SU-DHL-6 (cell line): ENCODE results near the gene DNASE1L2.

Experiments
- H2AFZ ChIP-seq: fragments of 200-600 bp; sonication (generic); 2 replicates; pipeline ENCODE4 v1.6.1; 2014; ENCODE audit warnings: low read depth, mild to moderate bottlenecking, moderate library complexity, mixed read lengths, antibody characterized with exemption, low read length; ENCODE audit not compliant: severe bottlenecking
- H3F3A ChIP-seq: fragments of 200-600 bp; shearing (Covaris generic); 2 replicates; pipeline ENCODE4 v1.6.0; 2016; ENCODE audit warnings: antibody characterized with exemption, mild to moderate bottlenecking; ENCODE audit not compliant: insufficient read depth
- H3K27ac ChIP-seq: fragments of 200-600 bp; sonication (generic); 2 replicates; pipeline ENCODE4 v1.5.1; 2016; ENCODE audit warnings: low read depth, mild to moderate bottlenecking, low read length, moderate library complexity, mixed read lengths
- H3K27me3 ChIP-seq: fragments of 200-600 bp; sonication (generic), shearing (Covaris generic); 2 replicates; pipeline ENCODE4 v1.6.0; 2014; ENCODE audit warnings: mild to moderate bottlenecking, low read length
- H3K36me3 ChIP-seq: fragments of 200-600 bp; sonication (generic); 2 replicates; pipeline ENCODE4 v1.6.1; 2014; ENCODE audit warnings: mild to moderate bottlenecking, low read length, mixed read lengths
- H3K4me2 ChIP-seq: fragments of 300-600, 200-600 bp; shearing (Covaris generic), sonication (generic); 2 replicates; pipeline ENCODE4 v1.6.0; 2014; ENCODE audit warnings: low read length, low read depth, mild to moderate bottlenecking; ENCODE audit not compliant: poor library complexity, severe bottlenecking
- H3K4me3 ChIP-seq: fragments of 200-600 bp; sonication (generic); 2 replicates; pipeline ENCODE4 v1.5.1; 2014; ENCODE audit warnings: antibody characterized with exemption, low read length, mild to moderate bottlenecking, mixed read lengths; ENCODE audit not compliant: insufficient read depth, poor library complexity, severe bottlenecking
- H3K79me2 ChIP-seq: fragments of 200-600 bp; sonication (generic); 2 replicates; pipeline ENCODE4 v1.6.1; 2014; ENCODE audit warnings: mild to moderate bottlenecking, low read length, moderate library complexity; ENCODE audit not compliant: insufficient read depth
- H3K9ac ChIP-seq: fragments of 200-600 bp; sonication (generic); 2 replicates; pipeline ENCODE4 v1.7.0; 2014; ENCODE audit warnings: mild to moderate bottlenecking, low read length
- H3K9me2 ChIP-seq: fragments of 200-600 bp; sonication (generic); replicated peaks from 2 replicates; pipeline ENCODE4 v1.6.1; 2014; ENCODE audit warnings: low read length; ENCODE audit not compliant: insufficient read depth
- H3K9me3 ChIP-seq: fragments of 200-600 bp; sonication (generic); 2 replicates; pipeline ENCODE4 v1.6.1; 2014; ENCODE audit warnings: low read length, mixed read lengths; ENCODE audit not compliant: insufficient read depth
- H4K20me1 ChIP-seq: fragments of 200-600 bp; sonication (generic); 2 replicates; pipeline ENCODE4 v1.6.1; 2014; ENCODE audit warnings: low read depth, mild to moderate bottlenecking, antibody characterized with exemption, low read length, moderate library complexity, mixed read lengths
- EZH2phosphoT487 ChIP-seq: fragments of 200-600 bp; sonication (generic), shearing (Covaris generic); conservative IDR thresholded peaks from 2 replicates; pipeline ENCODE4 v1.6.1; 2018; ENCODE audit warnings: mild to moderate bottlenecking, antibody characterized with exemption, low read length, moderate library complexity, mixed read lengths
- TF ChIP-seq, protein P1 (sequence below): fragments of 200-600 bp; sonication (generic); IDR thresholded peaks from one replicate; pipeline ENCODE4 v1.5.1; 2017; ENCODE audit warnings: antibody characterized with exemption, mild to moderate bottlenecking, low read length, moderate library complexity; ENCODE audit not compliant: insufficient read depth, poor library complexity, severe bottlenecking

Gene DNASE1L2

DNA sequence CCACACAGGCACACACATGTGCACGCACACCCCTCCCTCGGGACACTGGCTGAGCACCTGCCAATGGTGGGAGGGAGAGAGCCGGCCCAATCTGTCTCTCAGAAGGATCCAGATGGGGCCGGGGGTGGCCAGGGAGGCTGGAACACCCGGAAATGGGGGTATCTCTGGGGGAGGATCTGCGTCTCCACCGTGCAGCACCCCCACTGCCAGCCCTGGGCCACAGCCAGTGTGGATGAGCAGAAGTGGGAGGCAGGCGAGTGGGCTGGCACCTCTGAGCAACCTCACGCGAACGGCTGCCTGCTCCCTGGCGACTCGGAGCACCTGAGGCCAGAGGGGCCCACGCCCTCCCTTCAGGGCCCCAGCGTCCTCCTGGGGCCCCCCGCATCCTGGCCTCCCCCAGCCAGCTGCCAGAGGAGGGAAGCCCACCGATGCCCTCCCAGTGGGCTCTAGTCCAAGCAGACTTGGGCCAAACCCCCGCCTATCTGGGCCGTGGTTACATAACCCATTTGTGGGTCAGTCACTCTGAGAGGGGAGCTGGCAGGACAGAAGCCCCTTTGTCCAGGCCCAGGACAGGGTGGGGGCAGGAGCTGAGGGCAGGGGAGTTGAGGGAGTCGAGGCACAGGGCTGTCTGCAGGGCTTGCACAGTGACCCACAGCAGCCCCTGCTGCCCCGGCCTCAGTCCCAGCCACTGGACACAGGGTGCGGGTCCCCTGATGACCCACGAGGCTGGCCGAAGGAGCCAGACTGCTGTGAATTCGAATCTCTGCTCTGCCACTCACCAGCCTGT, 45.4 kb upstream of the DNASE1L2 start:
- Histone ChIP-seq H3K9me2 (no peaks in the 10 kb centered on the region), H3K9me3 (no peaks in the 10 kb centered on the region), H3K79me2 (no peaks in the 10 kb centered on the region), H3K4me3 (no peak overlapping the region), H3K9ac (no peak overlapping the region), H3K27me3 (no peaks in the 10 kb centered on the region), H2AFZ (no peak overlapping the region), H3K27ac (no peak overlapping the region), H4K20me1 (no peaks in the 10 kb centered on the region), H3K4me2 (no peak overlapping the region), H3K36me3 (no peaks in the 10 kb centered on the region), H3F3A (no peaks in the 10 kb centered on the region)
- no peak for TF ChIP-seq EZH2phosphoT487
- TF ChIP-seq, protein P1, sequence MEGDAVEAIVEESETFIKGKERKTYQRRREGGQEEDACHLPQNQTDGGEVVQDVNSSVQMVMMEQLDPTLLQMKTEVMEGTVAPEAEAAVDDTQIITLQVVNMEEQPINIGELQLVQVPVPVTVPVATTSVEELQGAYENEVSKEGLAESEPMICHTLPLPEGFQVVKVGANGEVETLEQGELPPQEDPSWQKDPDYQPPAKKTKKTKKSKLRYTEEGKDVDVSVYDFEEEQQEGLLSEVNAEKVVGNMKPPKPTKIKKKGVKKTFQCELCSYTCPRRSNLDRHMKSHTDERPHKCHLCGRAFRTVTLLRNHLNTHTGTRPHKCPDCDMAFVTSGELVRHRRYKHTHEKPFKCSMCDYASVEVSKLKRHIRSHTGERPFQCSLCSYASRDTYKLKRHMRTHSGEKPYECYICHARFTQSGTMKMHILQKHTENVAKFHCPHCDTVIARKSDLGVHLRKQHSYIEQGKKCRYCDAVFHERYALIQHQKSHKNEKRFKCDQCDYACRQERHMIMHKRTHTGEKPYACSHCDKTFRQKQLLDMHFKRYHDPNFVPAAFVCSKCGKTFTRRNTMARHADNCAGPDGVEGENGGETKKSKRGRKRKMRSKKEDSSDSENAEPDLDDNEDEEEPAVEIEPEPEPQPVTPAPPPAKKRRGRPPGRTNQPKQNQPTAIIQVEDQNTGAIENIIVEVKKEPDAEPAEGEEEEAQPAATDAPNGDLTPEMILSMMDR: no peak

DNA sequence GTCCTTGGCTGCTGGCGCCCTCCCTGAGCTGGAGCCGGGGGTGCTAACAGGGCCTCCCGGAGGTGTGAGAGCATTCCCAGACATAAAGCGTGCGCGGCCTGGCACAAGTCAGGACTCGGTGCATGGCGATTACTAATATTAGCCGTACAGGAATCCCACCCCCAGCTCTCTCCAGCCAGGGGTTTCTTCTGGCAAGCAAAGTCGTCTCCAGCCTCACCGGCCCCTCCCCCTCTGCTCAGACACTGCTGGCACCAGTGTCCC, 44.9 kb upstream of the DNASE1L2 start:
- Histone ChIP-seq H3K4me2 (no peak overlapping the region), H3K4me3 (no peak overlapping the region), H3K9me2 (no peaks in the 10 kb centered on the region), H3K9ac (no peak overlapping the region), H3K27me3 (no peaks in the 10 kb centered on the region), H3K27ac (no peak overlapping the region), H3F3A (no peaks in the 10 kb centered on the region), H2AFZ (no peak overlapping the region), H3K9me3 (no peaks in the 10 kb centered on the region), H4K20me1 (no peaks in the 10 kb centered on the region), H3K36me3 (no peaks in the 10 kb centered on the region), H3K79me2 (no peaks in the 10 kb centered on the region)
- TF ChIP-seq, protein P1: no peak
- no peak for TF ChIP-seq EZH2phosphoT487

GRCh38 chr16:2194166-2194834, 41.9 kb upstream of the DNASE1L2 start:
- TF ChIP-seq, protein P1: no peak
- TF ChIP-seq EZH2phosphoT487: no peak
- H3K27me3 ChIP-seq: no peaks in the 10 kb centered on the region

More at GRCh38 chr16:2194166-2194834, 41.9 kb upstream of the DNASE1L2 start:
- no peaks in the 10 kb centered on the region for H3K79me2 ChIP-seq
- 0 out of 2 replicates have a peak, but pooled peaks cover 8% of the 10 kb centered on the region for H3F3A ChIP-seq
- no peaks in the 10 kb centered on the region for H3K9me2 ChIP-seq
- no peaks in the 10 kb centered on the region for H3K9me3 ChIP-seq
- no peak overlapping the region for H2AFZ ChIP-seq
- H3K9ac ChIP-seq: no peak overlapping the region
- no peaks in the 10 kb centered on the region for H3K36me3 ChIP-seq
- no peak overlapping the region for H3K4me3 ChIP-seq
- H3K4me2 ChIP-seq: no peak overlapping the region
- H3K27ac ChIP-seq: no peak overlapping the region
- H4K20me1 ChIP-seq: no peaks in the 10 kb centered on the region
